PC-3 (cell line): ENCODE measurements around the gene DNAJC28. TPM values are rescaled to one million over a fixed set of nuclear protein-coding genes. Genes with fewer than 3 reads are reported as not detected.

Source experiments
- ATAC-seq: fragments of 200-7000 bp; cut with Tn5 transposase; 2 replicates; pipeline ENCODE4 v1.9.1; 2020; ENCODE audit warnings: mild to moderate bottlenecking, moderate library complexity
- BruUV-seq: library from RNA; stranded (reverse); fragments of 400-500 nt; replicated peaks from 2 replicates; lab custom pipeline; 2021; lab: Mats Ljungman, UMichigan
- CTCF ChIA-PET: fragments of 300-600 bp; sonication (Branson Sonifier 250); formaldehyde crosslinking; loops from one replicate; lab custom pipeline; 2022; ENCODE audit warnings: antibody characterized with exemption; lab: Charles Lee
- POLR2A ChIA-PET: fragments of 300-600 bp; sonication (Branson Sonifier 250); formaldehyde crosslinking; loops from one replicate; lab custom pipeline; 2022; ENCODE audit warnings: antibody characterized with exemption; ENCODE audit not compliant: unreplicated experiment; lab: Charles Lee
- DNase-seq: peaks from one replicate; pipeline ENCODE4 v3.0.0-alpha.2; 2015
- H2AFZ ChIP-seq: fragments of 300-600 bp; sonication (generic); 2 replicates; pipeline ENCODE4 v1.6.0; 2016; ENCODE audit warnings: antibody characterized with exemption, low read length
- H3F3A ChIP-seq: fragments of 300-600 bp; sonication (generic); one replicate; pipeline ENCODE4 v1.6.0; 2017; ENCODE audit warnings: antibody characterized with exemption, low read length, control low read depth, mild to moderate bottlenecking; ENCODE audit not compliant: unreplicated experiment
- H3K27ac ChIP-seq: fragments of 300-600 bp; sonication (generic); 2 replicates; pipeline ENCODE4 v1.5.1; 2016; ENCODE audit warnings: mild to moderate bottlenecking, low read length
- H3K27me3 ChIP-seq: fragments of 300-600 bp; sonication (generic); 2 replicates; pipeline ENCODE4 v1.6.1; 2016; ENCODE audit warnings: low read length, mixed read lengths
- H3K36me3 ChIP-seq: fragments of 300-600 bp; sonication (generic); 2 replicates; pipeline ENCODE4 v1.6.1; 2016; ENCODE audit warnings: low read depth, mixed run types, low read length, mixed read lengths
- H3K4me1 ChIP-seq: fragments of 300-600 bp; sonication (generic); 2 replicates; pipeline ENCODE4 v1.5.1; 2016; ENCODE audit warnings: low read length; ENCODE audit not compliant: insufficient read depth
- H3K4me2 ChIP-seq: fragments of 300-600 bp; sonication (generic); 2 replicates; pipeline ENCODE4 v1.6.0; 2016; ENCODE audit warnings: low read length
- H3K4me3 ChIP-seq: fragments of 300-600 bp; sonication (generic); 2 replicates; pipeline ENCODE4 v1.5.1; 2016; ENCODE audit warnings: mild to moderate bottlenecking, low read length, mixed read lengths
- H3K79me2 ChIP-seq: fragments of 300-600 bp; sonication (generic); 2 replicates; pipeline ENCODE4 v1.6.1; 2017; ENCODE audit warnings: low read length, mixed read lengths
- H3K9ac ChIP-seq: fragments of 300-600 bp; sonication (generic); 2 replicates; pipeline ENCODE4 v1.6.0; 2016; ENCODE audit warnings: mild to moderate bottlenecking, low read length
- H3K9me2 ChIP-seq: fragments of 300-600 bp; sonication (generic); replicated peaks from 2 replicates; pipeline ENCODE4 v1.6.1; 2016; ENCODE audit warnings: mixed run types, low read length, mixed read lengths
- H3K9me3 ChIP-seq: fragments of 300-600 bp; sonication (generic); 2 replicates; pipeline ENCODE4 v1.6.1; 2016; ENCODE audit warnings: low read length, mixed read lengths
- H4K20me1 ChIP-seq: fragments of 300-600 bp; sonication (generic); 2 replicates; pipeline ENCODE4 v1.6.1; 2016; ENCODE audit warnings: low read length, mixed read lengths
- EZH2 ChIP-seq: fragments of 300-600 bp; sonication (generic); IDR thresholded peaks from one replicate; pipeline ENCODE4 v1.6.1; 2017; ENCODE audit warnings: antibody characterized with exemption, mild to moderate bottlenecking, low read length; ENCODE audit not compliant: unreplicated experiment
- EZH2phosphoT487 ChIP-seq: fragments of 300-600 bp; sonication (generic); IDR thresholded peaks from 2 replicates; pipeline ENCODE4 v1.6.1; 2018; ENCODE audit warnings: mild to moderate bottlenecking, antibody characterized with exemption, low read length, borderline replicate concordance
- intact Hi-C: fragments of 100-400 bp; cut with micrococcal nuclease; formaldehyde crosslinking; loops from 2 replicates; pipeline ENCODE4 v1.9.0; 2023
- total RNA-seq: library from RNA; depleted of rRNA; stranded (reverse); fragments of >200 nt; gene quantifications from 2 replicates; pipeline ENCODE4 v1.2.3, GENCODE V29; 2014
- TF ChIP-seq, protein P1 (sequence below): fragments of 300-600 bp; sonication (generic); conservative IDR thresholded peaks from 2 replicates; pipeline ENCODE4 v1.5.1; 2017; ENCODE audit warnings: antibody characterized with exemption, low read depth, mild to moderate bottlenecking, low read length

Gene DNAJC28
- total RNA-seq, 1 experiment from 2014 or later = 0.44 TPM

DNA sequence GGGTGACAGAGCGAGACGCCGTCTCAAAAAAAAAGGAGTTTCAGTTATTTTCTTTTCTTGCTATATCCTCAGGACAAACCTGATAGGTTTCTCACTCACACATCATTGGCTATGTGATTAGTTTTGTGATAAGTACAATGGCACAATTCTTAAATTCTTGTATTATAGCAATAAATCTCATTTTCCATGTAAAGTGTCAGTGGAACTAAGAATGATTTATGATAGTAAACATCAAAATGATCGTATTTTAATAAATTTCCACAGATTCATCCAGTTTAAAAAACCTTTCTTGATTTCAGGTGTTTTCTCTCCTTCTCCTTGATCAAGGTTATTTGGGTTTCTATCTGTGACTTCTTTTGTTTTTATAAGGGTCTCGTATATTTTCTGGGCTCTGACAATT lies 3.5 kb downstream of the DNAJC28 start:
- no peaks in the 10 kb centered on the region for H3K9me3 ChIP-seq
- no peak overlapping the region for H2AFZ ChIP-seq
- no TSS peak for BruUV-seq
- CTCF ChIA-PET = no interaction called here
- H3K27ac ChIP-seq = no peak overlapping the region
- TF ChIP-seq, protein P1, sequence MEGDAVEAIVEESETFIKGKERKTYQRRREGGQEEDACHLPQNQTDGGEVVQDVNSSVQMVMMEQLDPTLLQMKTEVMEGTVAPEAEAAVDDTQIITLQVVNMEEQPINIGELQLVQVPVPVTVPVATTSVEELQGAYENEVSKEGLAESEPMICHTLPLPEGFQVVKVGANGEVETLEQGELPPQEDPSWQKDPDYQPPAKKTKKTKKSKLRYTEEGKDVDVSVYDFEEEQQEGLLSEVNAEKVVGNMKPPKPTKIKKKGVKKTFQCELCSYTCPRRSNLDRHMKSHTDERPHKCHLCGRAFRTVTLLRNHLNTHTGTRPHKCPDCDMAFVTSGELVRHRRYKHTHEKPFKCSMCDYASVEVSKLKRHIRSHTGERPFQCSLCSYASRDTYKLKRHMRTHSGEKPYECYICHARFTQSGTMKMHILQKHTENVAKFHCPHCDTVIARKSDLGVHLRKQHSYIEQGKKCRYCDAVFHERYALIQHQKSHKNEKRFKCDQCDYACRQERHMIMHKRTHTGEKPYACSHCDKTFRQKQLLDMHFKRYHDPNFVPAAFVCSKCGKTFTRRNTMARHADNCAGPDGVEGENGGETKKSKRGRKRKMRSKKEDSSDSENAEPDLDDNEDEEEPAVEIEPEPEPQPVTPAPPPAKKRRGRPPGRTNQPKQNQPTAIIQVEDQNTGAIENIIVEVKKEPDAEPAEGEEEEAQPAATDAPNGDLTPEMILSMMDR = no peak
- TF ChIP-seq EZH2phosphoT487 = no peak
- TF ChIP-seq EZH2 = no peak
- intact Hi-C loops = no loop called here
- POLR2A ChIA-PET = no interaction called here
- no peak overlapping the region for H3K4me3 ChIP-seq
- ATAC-seq (no peak), DNase-seq (no peak)
- no peaks in the 10 kb centered on the region for H3K4me1 ChIP-seq
- no peak overlapping the region for H3K4me2 ChIP-seq
- H3K27me3 ChIP-seq = no peaks in the 10 kb centered on the region
- H4K20me1 ChIP-seq = no peaks in the 10 kb centered on the region
- no peaks in the 10 kb centered on the region for H3K36me3 ChIP-seq
- H3K79me2 ChIP-seq = no peaks in the 10 kb centered on the region
- no peaks in the 10 kb centered on the region for H3F3A ChIP-seq
- H3K9me2 ChIP-seq = no peaks in the 10 kb centered on the region
- no peak overlapping the region for H3K9ac ChIP-seq

DNA sequence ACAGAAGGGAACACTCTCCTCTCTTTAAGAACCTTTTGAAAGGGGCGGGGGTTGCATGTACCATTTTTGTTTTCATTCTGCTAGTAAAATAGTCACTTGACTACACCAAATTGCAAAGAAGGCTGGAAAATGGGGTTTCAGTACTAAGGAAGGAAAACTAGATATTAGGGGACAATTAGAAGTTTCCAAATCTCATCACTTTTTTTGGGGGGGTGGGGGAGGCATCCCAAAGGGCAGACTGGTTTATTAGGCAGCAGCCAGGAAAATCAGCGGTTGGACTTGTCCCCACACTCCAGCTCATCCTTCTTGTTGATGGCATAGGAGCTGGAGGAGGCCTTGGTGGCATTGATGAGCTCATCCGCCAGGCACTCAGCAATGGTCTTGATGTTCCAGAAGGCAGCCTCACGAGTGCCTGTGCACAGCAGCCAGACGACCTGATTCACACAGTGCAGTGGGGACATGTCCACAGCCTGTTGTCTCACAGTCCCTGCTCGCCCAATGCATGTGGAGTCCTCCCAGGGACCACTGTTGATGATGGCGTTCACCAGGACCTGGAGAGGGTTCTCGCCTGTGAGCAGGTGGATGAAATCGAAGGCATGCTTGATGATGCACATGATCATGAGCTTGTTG lies 10.1 kb downstream of the DNAJC28 start:
- BruUV-seq = no TSS peak
- no peak for DNase-seq
- no peaks in the 10 kb centered on the region for H3K9me3 ChIP-seq
- H3K27ac ChIP-seq = no peak overlapping the region
- ChIA-PET POLR2A (no interaction called here), CTCF (no interaction called here)
- no peak for ATAC-seq
- H3K4me2 ChIP-seq = no peak overlapping the region
- no peak overlapping the region for H2AFZ ChIP-seq
- no peaks in the 10 kb centered on the region for H3F3A ChIP-seq
- no peak overlapping the region for H3K4me3 ChIP-seq
- H3K4me1 ChIP-seq = no peaks in the 10 kb centered on the region; the same call in 1 of the 2 replicates
- TF ChIP-seq, protein P1 = no peak
- no peak for TF ChIP-seq EZH2
- TF ChIP-seq EZH2phosphoT487 = no peak
- no peaks in the 10 kb centered on the region for H4K20me1 ChIP-seq
- H3K36me3 ChIP-seq = no peaks in the 10 kb centered on the region
- H3K9ac ChIP-seq = no peak overlapping the region
- H3K79me2 ChIP-seq = peaks cover 16% of the 10 kb centered on the region
- H3K27me3 ChIP-seq = no peaks in the 10 kb centered on the region
- no peaks in the 10 kb centered on the region for H3K9me2 ChIP-seq
- intact Hi-C loops = loop anchor here (5.0 kb wide), 1 partner anchor 61 kb away; the partner anchor contains the start of genes GART and SON

DNA sequence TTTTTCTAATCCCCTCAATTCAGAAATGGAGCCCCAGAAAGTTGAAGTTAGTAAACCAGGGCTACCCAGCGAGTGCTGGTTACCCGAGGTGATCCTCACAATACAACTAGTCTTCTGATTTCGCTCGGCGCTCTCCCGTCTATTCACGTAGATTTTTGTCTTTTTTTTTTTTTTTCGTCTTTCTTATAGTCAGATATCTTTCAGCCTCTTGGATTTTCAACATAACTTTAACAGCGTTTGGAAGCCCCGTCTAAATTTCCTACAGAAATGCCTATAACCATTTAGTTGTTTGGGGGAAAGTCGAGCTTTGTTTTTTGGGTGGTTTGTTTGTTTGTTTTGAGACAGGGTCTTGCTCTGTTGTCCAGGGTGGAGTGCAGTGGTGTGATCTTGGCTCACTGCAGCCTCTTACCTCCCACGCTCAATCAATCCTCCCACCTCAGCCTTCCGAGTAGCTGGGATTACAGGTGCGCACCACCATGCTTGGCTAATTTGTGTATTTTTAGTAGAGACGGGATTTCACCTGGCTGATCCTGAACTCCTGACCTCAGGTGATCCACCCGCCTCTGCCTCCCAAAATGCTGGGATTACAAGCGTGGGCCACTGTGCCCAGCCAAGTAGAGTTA lies 10.9 kb downstream of the DNAJC28 start:
- no peaks in the 10 kb centered on the region for H3K9me2 ChIP-seq
- POLR2A ChIA-PET = interaction anchor here (0.5 to 2.5 kb wide), 13 partner anchors 11 to 427 kb away, joined by 3 to 29 read pairs (median 5); partner anchors contain the start of genes DNAJC28 and DONSON
- H3K4me3 ChIP-seq = peak overlapping the region; percentile 79
- H3K79me2 ChIP-seq = peaks cover 16% of the 10 kb centered on the region
- H3K4me2 ChIP-seq = peak overlapping the region; percentile 88
- no peaks in the 10 kb centered on the region for H4K20me1 ChIP-seq
- H3F3A ChIP-seq = no peaks in the 10 kb centered on the region
- BruUV-seq = TSS peak; percentile 75
- DNase-seq (no peak), ATAC-seq (no peak)
- intact Hi-C loops = loop anchor here (5.0 kb wide), 1 partner anchor 62 kb away; the partner anchor contains the start of genes GART and SON
- H3K36me3 ChIP-seq = no peaks in the 10 kb centered on the region
- H3K27ac ChIP-seq = peak overlapping the region; percentile 23
- TF ChIP-seq, protein P1 = no peak
- no peak for TF ChIP-seq EZH2phosphoT487
- TF ChIP-seq EZH2 = no peak
- CTCF ChIA-PET = interaction anchor here (0.5 to 2.4 kb wide), 13 partner anchors 10 to 281 kb away, joined by 3 to 19 read pairs (median 7); partner anchors contain the start of gene DNAJC28
- H3K4me1 ChIP-seq = no peaks in the 10 kb centered on the region; the same call in 1 of the 2 replicates
- no peaks in the 10 kb centered on the region for H3K9me3 ChIP-seq
- no peaks in the 10 kb centered on the region for H3K27me3 ChIP-seq
- H2AFZ ChIP-seq = peak overlapping the region; percentile 85
- peak overlapping the region; percentile 80 for H3K9ac ChIP-seq
